GM19467 (cell line): ENCODE data around the gene REC8.
"Not testable (repeated sequence)": the region's sequence is repeated elsewhere in the genome, so short reads cannot be mapped to it uniquely, and the experiment has no call there.

Experiments
- ATAC-seq: cut with Tn5 transposase; IDR thresholded peaks from one replicate; pipeline ENCODE4 v1.9.1; 2021; ENCODE audit warnings: mild to moderate bottlenecking, moderate library complexity; ENCODE audit not compliant: unreplicated experiment

REC8 gene

DNA sequence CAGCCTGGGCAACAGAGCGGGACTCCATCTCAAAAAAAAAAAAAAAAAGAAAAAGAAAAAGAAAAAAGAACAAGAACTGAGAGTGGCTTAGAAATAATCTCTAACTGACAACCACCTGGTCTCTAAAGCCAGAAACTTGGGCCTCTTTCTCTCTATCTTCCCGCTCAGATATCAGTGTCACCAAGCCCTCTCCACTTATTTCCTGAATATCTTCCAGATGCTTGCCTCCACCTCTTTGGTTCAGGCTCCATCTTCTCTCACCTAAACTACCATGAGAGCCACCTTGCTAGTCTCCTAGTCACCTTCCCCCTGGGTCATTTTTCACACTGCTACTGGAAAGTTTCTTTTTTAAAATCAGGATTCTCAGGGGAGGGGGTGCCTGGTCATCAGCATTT is 25.2 kb downstream of the REC8 start:
- no peak for ATAC-seq

DNA sequence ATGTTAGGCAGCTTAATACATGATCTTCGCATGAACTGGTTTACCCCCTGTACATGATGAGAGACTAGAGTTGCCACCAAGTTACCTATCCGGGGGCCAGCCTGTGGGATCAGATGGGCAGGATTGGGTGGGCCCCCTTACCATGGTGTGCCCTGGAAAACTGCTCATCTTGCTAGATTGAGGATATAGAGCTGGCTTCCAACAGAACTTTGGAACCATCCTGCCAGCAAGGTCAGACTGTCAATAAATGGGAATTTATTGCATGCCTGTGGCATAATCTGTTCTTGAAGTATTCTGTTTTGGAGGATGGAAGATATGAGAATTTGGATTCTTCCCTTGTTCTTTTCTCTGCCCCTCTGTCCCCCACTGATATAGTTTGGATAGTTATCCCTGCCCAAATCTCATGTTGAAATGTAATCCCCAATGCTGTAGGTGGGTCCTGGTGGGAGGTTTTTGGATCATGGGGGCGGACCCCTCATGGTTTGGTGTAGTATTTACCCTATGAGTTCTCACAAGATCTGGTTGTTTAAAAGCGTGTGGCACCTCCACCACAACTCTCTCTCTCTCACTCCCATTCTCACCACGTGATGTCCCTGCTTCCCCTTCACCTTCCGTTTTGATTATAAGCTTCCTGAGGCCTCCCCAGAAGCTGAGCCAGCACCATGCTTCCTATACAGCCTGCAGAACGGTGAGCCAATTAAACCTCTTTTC is 27.1 kb downstream of the REC8 start:
- no peak for ATAC-seq

DNA sequence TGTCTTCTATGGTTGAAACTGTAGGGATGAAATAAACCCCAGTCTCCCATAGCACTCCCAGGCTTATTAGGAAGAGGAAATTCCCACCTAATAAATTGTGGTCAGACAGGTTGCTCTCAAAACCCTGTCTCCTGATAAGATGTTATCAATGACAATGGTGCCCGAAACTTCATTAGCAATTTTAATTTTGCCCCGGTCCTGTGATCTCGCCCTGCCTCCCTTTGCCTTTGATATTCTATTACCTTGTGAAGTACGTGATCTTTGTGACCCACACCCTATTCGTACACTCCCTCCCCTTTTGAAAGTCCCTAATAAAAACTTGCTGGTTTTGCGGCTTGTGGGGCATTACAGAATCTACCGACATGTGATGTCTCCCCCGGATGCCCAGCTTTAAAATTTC is 30.7 kb downstream of the REC8 start:
- not testable (repeated sequence) for ATAC-seq

DNA sequence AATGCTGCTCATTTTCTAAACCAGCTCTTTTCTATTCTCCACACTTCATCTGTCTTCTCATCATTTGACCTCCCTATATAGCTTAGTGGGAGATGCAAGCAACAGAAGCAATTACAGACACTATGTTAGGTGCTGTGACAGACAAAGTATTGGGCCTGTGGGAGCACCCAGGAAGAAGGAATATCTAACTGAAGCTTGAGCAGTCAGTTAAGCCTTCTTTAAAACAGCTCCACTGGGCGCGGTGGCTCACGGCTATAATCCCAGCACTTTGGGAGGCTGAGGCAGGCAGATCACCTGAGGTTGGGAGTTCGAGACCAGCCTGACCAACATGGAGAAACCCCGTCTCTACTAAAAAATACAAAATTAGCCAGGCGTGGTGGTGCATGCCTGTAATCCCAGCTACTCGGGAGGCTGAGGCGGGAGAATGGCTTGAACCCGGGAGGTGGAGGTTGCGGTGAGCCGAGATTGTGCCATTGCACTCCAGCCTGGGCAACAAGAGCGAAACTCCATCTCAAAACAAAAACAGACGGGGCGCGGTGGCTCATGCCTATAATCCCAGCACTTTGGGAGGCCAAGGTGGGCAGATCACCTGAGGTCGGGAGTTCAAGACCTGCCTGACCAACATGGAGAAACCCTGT is 31.5 kb downstream of the REC8 start:
- not testable (repeated sequence) for ATAC-seq

DNA sequence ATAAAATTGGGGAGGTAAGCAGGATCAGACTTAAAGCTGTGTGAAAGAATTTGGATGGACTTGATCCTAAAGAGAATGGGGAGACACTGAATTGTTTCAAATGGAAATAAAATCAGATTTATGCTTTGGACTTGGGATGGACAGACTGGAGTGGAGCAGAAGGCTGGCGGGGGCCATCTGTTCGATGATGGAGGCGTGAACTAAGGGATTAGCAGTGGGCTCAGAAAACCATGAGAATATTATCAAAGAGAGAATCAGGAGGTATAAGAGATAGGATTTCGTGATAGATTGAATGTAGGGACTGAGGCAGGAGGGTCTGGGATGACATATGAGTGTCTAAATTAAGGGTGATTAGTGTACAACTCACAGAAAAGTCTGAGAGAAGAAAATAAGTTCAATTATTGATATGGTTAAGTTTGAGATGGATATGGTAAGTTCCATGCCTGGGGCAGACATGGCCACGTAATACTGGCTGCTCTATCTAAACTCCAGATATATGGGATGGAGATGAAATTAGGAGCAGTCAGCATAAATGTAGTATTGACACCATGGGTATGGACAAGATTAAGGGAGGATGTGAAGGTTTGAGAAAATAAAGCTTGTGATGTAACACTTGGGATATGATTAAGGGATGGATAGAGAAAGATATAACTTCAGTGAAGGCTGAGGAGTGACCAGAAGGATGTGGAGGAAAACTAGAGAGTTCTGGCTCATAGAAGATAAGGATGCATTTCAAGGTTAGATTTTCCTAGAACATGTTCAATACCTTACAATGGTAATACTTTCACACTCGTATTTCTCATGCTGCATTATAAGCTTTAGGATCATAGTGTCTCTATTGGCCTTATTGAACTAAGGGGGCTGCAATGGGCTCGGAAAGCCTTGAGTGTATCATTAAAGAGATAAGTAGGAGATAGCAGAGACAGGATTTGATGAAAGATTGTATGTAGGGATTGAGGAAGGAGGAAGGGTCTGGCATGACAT is 32.6 kb downstream of the REC8 start:
- no peak for ATAC-seq

- ATAC-seq, result no peak
These were observed 34.6 kb downstream of the REC8 start for GRCh38 chr14:24206260-24207103.

DNA sequence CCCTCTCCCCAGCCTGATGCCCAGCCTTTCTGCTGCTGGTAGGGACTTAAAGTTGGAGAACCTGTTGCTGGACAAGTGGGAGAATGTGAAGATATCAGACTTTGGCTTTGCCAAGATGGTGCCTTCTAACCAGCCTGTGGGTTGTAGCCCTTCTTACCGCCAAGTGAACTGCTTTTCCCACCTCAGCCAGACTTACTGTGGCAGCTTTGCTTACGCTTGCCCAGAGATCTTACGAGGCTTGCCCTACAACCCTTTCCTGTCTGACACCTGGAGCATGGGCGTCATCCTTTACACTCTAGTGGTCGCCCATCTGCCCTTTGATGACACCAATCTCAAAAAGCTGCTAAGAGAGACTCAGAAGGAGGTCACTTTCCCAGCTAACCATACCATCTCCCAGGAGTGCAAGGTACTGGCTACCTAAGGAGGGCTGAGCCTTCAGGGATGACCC is 35.2 kb downstream of the REC8 start:
- ATAC-seq, result no peak

- no peak for ATAC-seq
These were observed 35.7 kb downstream of the REC8 start for GRCh38 chr14:24207625-24208024.

- ATAC-seq, result no peak
These were observed 39.4 kb downstream of the REC8 start for GRCh38 chr14:24211311-24211710.

DNA sequence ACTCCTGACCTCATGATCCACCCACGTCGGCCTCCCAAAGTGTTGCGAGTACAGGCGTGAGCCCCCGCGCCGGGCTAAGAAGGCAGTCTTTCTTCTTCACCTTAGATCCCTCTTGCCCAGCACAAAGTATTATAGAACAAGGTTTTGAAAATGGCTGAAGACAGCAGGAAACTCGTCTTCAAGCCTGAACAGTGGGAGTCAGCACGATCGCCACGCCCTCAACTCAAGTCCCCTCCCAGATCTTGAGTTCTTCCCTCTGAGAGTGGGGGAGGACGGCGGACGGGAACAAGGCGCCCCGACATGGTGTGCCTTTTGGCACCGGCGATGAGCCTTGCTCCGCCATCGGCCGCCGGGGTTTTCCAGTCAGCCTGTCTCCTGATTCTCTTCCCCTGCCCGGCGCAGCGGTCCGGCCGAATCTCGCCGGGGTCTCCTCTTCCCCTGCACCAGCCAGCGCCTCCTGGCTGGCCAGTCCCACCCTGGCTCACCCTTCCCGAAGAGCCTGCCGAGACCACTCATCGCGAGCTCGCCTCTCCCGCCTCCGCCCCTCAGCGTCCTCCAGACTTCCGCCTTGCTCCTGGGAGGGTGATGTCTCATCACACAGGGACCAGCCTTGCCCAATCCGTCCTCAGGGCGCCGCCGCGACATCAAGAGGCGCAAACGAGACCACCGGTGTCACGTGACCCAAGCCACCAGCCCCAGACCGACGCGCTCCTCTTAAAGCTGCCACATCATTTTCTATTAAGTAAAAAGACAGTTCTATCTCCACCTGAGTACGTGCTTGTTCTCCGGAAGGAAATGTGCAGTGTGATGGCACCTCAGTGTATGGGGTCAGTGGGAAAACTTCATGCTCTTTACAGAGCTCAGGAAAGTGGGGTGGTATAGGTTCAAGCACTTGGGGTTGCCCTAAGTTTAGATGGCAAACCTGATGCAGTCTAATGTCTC is 41.3 kb downstream of the REC8 start, which contains the start of gene CHMP4A:
TSS of gene CHMP4A (minus strand) at position 565 of the 942 bp plus-strand sequence. CDS start at position 516, 49 bp downstream.
- peak; percentile 76 for ATAC-seq

GRCh38 chr14:24213866-24214662 is 42.2 kb downstream of the REC8 start:
- ATAC-seq, result no peak

GRCh38 chr14:24215495-24216344 is 43.8 kb downstream of the REC8 start, which contains the start of gene MDP1:
MDP1 (minus strand) TSS chr14:24216066; CDS start chr14:24215955, 111 bp downstream.
- peak; percentile 71 for ATAC-seq

- no peak for ATAC-seq
These were observed 44.4 kb downstream of the REC8 start for GRCh38 chr14:24216345-24216699.

- not testable (repeated sequence) for ATAC-seq
These were observed 45.0 kb downstream of the REC8 start for GRCh38 chr14:24216876-24217275.

- ATAC-seq, result no peak
These were observed 47.2 kb downstream of the REC8 start for GRCh38 chr14:24219080-24219479.

- no peak for ATAC-seq
These were observed 47.6 kb downstream of the REC8 start for GRCh38 chr14:24219521-24219920.

GRCh38 chr14:24222987-24223386 is 51.1 kb downstream of the REC8 start:
- ATAC-seq, result not testable (repeated sequence)
